Measurements from ENCODE around the gene COL3A1. TPM values are rescaled to one million over a fixed set of nuclear protein-coding genes. Genes with fewer than 3 reads are reported as not detected.

Gene COL3A1
- total RNA-seq, result 583 and 652 TPM in 2 replicates

DNA sequence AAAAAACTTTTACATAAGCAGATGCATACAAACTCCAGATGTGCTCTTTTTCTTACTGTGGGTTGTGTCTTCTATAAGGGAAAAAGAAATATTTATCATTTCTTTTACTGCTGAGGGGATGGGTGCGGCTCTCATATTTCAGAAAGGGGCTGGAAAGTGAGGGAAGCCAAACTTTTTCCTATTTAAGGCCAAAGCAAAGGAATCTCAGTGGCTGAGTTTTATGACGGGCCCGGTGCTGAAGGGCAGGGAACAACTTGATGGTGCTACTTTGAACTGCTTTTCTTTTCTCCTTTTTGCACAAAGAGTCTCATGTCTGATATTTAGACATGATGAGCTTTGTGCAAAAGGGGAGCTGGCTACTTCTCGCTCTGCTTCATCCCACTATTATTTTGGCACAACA lies at the start of gene COL3A1:
COL3A1 (plus strand) TSS at position 210 of the 400 bp plus-strand sequence; CDS start at position 327, 117 bp downstream.

Other genes with a start within 250 kb of the COL3A1 start
- gene COL5A2, start 205.4 kb downstream of the COL3A1 start, total RNA-seq, result 182 and 192 TPM in 2 replicates

Measured in bronchus fibroblast of lung (primary cell).